ENCODE results near the gene FANCC.

Gene FANCC

DNA sequence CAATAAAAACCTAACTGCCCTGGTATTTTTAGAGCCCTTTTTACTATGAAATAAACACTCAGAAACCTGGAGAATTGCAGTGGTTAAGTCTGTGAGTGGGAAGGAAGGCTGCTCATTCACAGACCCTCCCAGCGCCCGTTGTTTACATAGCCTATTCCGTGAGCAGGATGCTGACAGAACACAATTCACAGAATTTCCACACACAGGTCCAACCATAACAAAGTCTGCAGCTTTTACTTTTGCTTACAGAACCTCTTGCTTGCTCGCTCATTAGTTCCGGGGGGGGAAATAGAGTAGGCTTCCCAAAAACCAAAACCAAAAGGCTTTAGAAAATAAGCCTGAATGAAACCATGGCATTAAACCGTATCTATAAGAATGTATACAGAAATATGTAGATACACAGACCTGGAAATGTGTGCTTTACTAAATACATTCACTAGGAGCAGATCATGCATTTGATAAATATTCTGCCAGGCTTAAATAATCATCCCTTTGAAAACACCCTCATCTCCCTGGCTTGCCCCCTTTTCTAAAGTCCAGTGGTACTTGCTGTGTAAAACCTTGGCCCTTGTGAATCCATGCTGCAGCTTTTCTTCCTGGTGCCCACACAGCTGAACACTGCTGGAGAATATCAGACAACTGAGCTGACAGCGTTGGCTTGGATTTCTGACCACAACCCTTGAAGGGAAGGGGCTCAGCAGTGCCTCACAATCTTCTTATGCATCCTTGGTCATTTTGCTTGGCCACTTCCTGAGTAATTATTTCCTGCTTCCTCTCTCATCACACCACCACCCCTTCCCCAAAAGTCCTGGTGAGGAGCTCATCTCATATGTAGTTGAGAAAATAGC lies 128.0 kb downstream of the FANCC start:
- peak; percentile 40 for DNase-seq

DNA sequence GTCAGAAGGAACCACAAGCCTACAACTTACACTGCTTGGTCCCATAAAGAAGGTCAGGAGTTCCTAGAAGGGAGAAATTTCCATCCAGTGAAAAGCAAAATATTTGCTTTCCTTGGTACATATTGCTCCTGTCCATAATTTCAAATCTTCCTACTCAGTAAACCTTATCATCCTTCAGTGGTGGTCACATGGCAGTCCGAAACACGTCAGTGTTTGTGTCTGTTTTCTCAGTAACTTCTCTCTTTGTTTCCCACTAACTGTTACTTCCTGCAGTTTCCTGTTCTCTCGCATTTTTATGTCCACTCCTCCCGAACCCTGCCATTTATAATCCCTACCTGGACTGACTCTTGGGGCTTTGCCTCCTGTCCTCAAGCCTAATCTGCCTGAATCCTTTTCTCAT lies 129.1 kb downstream of the FANCC start:
- DNase-seq = no peak

DNA sequence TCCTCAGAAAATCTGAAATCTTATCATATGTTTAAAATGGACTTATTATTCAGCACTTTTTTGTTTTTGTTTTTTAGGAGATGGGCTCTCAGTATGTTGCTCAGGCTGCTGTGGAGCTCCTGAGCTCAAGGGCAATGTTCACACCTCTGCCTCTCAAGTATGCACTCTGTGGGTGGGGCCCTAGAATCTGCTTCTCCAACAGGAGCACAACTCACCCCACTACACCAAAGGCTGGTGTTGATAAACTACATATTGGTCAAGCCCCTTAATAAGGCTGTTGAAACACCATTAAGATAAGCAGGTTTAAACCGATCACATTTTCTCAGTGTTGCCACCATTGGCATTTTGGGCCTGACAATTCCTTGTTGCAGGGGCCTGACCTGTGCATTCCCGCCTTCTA lies 131.6 kb downstream of the FANCC start:
- no peak for DNase-seq

DNA sequence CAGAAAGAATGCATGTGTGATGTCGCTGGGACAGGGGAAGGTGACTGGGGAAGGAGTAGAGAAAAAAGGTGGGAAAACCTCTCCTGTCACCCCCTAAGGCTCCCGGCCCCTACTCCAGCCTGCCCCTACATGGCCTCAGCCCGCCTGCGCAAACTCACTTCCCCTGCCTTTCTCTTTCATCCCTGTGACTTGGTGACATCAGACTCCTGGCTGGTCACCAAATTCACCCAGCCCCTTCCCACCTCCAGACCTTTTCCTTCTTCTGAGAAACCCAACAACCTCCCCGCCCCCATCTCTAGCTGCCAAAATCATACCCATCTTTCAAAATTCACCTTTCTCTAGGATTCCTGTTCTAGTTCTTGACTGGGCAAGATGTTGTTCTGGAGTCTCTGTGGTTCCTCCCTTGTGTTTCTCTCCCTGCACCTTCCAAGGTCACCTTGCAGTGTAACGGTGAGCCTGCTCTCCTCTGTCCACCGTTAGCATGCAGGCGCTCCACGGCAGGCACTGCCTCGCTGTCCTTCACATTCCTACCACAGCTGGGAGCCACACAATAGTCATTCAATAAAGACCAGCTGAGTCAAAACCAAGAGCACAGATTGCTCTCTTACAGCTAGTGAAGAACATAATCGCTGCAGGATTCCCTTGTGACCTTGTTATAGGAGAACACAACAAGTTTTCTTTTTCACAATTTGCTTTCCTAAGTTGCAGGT lies 134.5 kb downstream of the FANCC start:
- peak; percentile 15 for DNase-seq

DNA sequence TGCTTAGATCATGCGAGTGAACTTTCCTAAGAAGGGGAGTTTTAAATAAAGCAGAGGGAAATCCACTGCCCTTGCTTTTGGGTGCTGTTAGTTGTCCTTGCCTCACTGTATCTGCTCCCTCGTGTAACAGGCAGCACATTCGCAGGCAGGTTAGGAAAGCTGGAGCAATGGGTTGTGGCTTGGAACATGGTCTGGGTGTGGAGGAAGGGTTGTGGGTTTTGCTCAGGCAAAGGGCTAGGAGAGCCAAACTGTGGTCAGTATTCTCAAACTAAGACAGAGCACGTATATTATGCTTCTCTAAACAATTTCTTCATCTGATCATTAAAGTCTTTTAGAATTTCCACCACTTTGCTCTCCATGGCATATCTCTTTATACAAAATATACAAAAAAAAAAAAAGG lies 135.7 kb downstream of the FANCC start:
- no peak for DNase-seq

DNA sequence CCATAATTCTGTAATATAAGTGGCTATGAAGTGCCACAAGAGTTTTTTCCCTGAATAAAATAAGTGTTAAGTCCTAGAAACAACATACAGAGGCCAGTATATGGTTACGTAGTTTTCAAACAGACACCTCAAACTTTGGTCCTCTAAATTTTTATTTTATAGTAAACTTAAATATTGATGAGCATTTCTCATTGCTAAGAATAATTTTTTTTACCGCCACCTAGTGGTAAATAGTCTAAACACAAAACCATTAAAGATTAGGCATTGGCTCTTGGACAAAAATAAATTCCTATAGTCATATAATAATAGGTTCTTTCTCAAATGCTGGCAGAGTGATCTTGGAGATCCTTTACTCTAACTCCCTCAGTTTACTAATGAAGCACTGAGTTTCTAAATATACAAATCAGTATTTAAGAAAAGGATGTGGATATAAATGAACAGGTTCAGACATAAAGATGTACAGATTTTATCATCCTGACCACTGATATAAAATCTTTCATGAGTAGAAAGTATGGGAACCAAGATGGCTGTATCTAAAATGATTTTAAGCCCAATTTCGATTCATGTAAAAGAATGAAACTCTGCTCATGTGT lies 136.2 kb downstream of the FANCC start:
- DNase-seq = no peak

DNA sequence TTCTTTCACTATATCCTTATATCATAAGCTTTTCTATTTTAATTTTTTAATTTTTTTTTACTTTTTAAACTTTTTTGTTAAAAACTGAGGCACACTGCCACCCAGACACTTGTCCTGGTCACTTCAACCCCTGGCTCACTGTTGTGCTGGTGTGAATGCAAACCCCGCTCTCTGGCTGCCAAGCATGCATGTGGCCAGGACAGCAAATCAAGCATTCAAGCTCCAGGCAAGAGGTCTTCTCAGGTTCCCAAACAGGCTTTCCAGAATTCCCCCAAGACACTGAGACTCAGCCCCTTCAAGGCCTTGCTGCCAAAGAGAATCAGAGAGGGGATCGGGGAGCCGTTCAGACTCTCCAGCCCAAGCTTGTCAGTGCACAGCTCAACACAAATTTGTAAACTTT lies 139.9 kb downstream of the FANCC start:
- DNase-seq = no peak

DNA sequence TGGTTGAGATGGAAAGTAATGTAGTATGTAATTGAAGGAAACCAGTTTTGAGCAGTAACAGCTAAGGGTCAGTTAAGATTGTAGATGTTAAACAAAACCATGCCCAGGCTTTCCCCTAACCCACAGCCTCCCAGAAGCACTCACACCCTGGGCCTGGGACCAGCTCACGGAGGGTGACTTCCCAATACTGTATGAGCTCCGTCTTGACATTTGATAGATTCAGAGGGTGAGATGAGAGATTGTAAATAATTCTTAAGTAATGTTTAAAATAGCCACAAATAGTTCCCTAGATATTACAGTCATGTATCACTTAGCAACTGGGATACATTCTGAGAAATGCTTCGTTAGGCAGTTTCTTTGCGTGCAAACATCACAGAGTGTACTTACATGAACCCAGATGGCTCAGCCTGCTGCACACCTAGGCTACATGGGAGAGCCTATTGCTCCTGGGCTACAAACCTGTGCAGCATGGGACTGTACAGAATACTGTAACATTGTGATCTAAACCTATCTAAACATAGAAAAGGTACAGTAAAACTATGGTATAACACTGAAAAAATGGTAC lies 140.7 kb downstream of the FANCC start:
- DNase-seq = no peak

DNA sequence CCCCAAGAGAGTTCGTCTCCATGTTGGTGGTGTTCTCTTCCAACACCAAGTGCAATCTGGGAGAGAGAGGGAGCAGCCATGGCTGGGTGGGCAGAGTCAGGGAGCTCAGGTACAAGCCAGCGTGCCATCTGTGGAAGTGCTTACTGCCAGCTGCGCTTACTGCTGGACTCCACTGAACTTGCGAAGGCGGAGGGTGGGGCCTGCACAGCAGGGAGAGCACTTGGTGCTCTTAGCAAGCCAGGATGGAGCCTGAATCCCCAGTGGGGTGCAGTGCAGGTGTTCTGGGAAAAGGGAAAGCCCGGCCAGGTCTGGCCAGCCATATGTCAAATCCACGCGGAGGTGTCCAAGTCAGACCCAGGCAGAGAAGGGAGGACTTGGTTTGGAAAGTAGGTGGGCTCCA lies 142.0 kb downstream of the FANCC start:
- no peak for DNase-seq

DNA sequence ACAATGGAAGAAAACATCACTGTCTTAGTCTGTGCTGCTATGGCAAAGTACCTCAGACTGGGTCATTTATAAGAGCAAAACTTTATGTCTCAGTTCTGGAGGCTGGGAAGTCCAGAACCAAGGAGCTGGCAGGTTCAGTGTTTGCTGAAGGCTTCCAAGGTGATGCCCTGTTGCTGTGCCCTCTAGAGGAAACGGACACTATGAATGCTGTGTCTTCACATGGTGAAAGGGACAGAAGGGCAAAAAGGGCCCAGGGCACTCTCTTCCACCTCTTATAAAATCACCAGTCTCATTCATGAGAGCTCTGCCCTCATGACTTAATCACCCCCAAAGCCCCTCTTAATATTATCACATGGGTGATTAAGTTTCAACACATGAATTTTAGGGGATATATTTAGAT lies 143.5 kb downstream of the FANCC start:
- DNase-seq = no peak

DNA sequence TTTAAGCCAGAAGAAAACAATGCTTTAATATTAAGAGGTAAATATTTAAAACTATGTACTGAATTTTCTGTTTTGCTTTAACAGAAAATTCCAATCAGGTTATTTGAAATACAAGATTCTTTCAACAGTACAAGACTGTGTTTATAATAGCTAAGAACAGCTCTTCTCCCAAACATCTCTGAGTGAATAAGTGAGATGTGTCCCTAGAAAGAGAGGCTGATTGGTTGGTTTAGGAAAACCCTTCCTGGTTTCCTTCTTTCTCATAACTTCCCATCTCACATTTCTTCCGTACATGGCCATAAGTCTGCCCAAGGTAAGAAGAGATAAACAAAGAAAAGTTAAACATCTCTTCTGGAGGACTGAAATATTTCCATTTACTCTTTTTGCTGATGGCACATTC lies 145.9 kb downstream of the FANCC start:
- DNase-seq = peak; percentile 9

DNA sequence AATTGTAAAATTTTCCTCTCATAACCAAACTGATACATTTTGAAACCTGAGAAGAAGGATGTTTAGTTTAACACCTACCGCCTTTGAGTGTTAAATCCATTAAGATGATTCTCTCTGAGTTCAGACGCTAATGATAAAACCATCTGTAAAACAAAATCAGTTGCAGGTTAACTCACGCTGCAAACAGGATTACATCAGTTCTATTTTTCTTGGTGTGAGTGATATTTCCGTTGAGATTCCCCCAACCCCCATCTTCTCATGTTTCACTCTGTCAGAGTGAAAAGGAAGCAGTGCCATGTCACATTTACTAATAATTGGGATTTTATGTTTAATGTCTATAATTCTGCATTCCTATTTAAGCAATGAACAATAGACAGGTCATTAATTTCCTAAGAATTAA lies 146.5 kb downstream of the FANCC start:
- DNase-seq = peak; percentile 72

DNA sequence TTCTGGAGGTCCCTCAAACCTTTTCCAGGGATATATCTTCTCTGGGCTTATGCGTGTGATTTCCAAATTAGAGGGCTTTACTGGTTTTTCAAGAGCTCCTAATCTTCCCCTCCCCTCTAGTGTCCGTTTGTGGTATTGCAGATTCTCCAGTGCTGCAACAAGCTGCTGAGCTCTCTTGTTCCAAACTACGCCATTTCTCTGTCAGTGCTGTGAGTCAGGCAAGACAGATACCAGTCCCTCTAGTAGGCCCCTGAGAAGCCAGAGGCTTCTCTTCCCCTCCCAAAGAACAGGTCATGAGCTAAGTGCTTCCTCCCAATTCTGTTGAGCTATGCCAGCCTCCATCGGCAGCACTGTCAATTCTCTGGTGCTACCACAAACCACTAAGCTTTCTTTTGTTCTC lies 149.5 kb downstream of the FANCC start:
- DNase-seq = peak; percentile 88

DNA sequence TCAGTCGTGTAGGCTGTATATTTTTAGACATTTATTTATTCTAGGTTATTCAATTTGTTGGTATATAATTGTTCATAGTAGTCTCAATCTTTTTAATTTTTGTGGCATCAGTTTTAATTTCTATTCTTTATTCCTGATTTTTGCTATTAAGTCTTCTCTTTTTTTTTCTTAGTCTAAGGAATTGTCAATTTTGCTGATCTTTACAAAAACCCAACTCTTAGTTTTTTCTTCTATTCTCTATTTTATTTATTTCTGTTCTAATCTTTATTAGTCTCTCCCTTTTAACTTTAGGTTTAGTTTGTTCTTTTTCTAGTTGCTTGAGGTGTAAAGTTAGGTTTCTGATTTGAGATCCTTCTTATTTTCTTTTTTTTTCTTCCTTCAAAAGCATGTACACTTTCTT lies 152.5 kb downstream of the FANCC start:
- no peak for DNase-seq

DNA sequence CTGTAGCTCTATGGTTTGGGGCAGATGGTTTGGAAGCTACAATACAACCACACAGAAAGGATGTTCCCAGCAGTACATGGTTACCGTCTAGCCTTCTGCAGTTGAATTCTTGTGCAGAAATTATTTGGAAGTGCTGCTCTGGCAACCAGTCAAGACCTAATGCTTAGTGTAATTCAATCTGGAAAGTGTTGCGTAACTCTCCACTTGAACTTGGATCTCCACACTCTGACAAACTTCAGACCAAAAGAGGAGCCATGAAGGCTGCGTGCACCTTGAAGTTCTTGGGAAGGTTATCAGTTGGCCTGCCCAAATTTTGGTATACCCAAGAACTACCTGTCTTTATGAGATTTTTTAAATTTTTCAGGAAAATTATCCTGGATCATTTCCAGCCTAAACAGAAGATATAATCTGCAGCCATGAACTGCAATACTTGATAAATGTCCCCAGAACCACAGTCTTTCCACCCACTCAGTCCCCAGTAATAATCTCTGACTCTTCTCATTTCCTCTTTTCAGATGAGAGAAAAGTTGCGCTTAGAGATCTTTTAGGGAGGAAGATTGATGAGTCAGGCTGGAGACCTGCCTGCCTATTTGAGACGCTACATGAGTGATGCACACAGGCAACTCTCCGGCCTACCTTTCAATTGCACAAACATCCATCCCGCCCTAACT lies 159.9 kb downstream of the FANCC start:
- DNase-seq = peak; percentile 92

DNA sequence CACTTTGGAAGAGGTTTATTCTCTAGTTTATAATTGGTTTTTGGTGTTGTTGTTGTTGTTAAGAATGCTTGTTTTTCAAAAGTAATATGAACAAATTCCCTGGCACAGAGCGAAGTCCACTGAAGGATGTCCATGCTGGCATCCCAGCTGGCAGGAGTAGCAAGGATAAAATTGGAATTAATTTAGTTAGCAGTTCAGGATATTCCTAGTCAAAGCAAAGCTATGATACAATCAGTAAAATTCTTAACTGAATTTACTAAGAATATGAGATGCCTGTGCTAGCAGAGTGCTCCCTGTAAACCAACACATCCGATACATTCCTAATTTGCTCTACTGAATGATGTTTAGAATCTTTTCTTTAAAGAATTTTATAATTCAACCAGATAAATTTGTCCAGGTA lies 161.4 kb downstream of the FANCC start:
- DNase-seq = no peak

DNA sequence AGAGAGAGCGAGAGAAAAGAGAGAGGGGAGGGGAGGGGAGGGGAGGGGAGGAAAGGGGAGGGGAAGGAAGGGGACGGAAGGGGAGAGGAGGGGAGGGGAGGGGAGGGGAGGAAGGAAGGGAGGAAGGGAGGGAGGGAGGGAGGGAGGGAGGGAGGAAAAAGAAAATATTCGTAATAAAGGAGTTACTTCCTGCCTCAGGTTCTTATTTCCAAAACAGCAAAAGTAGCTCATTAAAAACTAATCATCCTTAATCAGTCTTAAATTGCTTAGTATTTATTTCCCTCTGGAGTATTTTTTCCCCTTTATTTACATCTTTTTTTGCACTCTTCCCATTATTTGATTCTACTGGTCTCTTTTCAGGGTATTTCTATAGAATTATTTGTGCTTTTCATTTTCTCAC lies 162.3 kb downstream of the FANCC start:
- DNase-seq = no peak

DNA sequence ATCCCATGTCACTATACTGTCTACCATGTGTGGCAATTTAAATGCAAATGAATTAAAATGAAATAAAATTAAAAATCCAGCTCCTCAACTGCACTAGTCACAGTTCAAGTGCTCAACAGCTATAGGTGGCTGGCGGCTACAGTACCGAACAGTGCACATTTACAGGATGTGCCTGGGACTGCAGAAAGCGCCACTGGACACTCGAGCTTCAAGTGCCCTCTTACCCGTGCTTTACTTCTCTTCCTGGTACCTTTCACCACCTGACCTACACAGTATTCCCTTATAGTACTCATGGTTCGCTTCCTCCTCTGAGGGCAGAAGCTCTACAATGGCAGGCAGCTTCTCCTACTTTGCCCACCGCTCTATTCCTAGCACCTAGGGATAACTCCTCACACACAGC lies 166.6 kb downstream of the FANCC start:
- no peak for DNase-seq

DNA sequence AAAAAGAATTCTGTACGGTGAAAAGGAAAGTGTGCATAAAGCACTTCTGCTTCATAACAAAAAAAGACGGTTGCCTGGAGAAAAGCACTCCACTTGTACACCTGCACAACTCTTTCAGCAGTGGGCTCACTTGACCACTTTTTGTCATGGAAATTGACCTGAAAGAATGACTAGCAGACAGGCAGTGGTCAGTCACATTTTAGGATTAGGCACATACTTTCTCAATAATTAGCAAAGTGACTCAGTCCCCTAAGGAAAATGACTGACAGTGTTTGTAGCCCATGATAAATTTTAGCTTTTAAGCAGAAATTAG lies 169.3 kb downstream of the FANCC start:
- no peak for DNase-seq

DNA sequence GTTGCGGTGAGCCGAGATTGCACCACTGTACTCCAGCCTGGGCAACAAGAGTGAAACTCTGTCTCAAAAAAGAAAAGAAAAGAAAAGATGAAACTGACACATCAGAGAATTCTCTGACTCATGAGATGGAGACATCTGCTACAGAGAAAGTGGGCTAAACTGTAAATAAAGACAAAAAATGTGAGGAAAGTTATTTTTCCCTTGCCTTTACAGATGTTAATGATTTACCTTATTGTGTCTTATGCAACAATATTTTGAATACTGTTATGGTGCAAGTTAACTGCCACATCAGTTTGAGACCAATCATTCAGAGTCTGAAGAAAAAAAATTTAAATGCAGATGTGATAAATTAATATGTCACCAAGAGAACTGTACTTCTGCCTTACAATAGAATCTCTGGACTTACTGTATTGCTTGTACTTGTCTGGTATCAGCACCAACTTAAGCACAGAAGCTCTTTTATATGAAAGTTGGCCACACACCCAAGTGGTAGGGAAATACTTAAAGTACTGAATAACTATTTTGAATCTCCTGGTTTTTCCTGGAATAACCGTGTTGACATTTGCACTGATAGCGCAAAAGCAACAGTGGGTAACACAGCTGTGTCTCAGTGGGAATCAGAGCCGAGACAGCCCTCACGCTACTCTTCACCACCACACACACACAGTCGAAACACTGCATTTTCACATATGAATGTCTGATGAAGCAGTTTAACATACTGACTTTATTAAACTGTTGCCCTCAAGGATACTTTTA lies 169.9 kb downstream of the FANCC start:
- DNase-seq = peak; percentile 60

DNA sequence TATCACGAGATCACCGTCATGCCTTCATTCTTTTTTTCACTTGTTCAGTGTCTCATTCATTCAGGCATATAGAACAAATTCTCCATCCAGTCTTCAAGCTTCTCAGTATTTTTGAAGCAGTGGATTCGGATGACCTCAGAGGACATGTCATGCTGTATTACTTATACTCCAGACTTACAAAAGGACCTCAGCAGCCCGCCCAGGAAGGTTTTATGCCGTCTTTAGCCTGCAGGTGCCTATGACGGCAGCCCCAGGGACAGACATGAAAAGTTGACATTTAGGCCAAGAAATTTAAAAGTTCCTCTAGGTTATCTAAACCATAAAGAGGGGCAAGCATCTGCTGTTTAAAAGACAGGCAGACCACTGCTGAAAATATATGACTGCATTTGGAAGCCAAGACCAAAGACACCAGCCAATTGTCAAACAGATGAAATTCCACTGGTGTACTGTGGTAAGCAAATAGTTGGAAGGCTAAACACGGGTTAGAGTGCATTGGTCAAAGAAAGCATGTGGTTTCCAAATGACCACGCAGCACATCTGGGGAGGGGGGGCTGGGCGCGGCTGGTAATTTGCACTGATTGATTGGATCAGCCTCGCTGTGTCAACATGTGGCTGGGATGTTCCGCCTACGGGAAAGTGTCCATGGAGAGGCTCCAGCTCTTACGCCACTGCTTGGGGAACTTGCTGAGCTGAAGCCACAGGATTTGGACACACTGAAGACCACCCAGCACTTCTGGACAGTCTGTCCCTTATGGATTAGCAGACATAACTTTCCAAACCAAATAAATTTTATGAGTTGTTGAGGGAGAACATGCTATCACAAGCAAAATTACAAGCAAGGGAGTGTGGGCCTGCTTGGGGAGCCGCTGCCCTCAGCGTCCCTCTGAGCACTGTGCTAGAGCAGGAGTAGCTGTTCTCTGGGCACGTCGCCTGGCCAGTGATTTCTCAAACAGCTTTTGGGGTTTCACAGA lies 173.6 kb downstream of the FANCC start:
- DNase-seq = peak; percentile 90

All from fibroblast of skin of abdomen (primary cell).